Cardiac septum (tissue), 1 donor: ENCODE results near the gene SYS1. TPM values are rescaled to one million over a fixed set of nuclear protein-coding genes. Genes with fewer than 3 reads are reported as not detected.
"Not testable (repeated sequence)": the region's sequence is repeated elsewhere in the genome, so short reads cannot be mapped to it uniquely, and the experiment has no call there.

ENCODE experiments used
- DNase-seq: peaks from one replicate; pipeline ENCODE4 v3.0.0-alpha.2; 2020; ENCODE audit warnings: low spot score
- intact Hi-C: fragments of 100-400 bp; cut with DNase I; formaldehyde crosslinking; loops from one replicate; pipeline ENCODE4 v1.14.0; 2022
- total RNA-seq: library from RNA; stranded (reverse); fragmentation: NEBNext Ultra II Directional; extraction: Animal tissue kit (Norgen Biotek cat#: 25700); gene quantifications from one replicate; pipeline ENCODE4 v1.2.1, GENCODE V29; 2021
- donor health status: DM: no; HTN: no; CAD: no.

Gene SYS1
- total RNA-seq, 1 donor from 2014 or later, result 17.4 TPM

DNA sequence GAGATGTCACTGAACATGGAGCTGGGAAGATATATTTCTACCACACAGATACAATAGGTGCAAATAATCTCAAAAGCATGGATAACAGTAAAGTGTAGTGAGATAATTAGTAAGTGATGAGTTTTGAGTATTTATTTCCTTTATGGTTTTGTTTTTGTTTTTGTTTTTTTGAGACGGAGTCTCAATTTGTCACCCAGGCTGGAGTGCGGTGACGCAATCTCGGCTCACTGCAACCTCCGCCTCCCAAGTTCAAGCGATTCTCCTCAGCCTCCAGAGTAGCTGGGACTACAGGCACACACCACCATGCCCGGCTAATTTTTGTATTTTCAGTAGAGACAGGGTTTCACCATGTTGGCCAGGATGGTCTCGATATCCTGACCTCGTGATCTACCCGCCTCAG lies 12.2 kb upstream of the SYS1 start:
- intact Hi-C loops, DNase-seq: not testable (repeated sequence)

DNA sequence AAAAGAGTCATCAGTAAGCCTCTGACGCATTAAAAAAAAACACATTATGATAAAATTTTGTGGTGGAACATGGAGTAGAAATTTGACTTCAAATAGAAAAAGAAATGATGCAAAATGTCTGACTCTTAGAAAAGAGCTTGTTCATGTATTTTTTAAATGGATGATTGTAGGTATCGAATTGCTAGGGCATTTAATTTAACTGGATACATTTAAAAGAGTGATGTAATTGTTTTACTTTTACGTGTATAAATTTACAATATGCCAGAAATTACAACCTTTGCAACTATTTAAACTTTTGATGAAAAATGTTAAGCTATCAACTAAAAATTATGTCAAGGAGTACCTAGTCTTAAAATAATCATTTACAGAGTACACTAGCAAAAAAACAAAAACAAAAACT lies 10.2 kb upstream of the SYS1 start:
- intact Hi-C loops, result no loop called here
- DNase-seq, result no peak

DNA sequence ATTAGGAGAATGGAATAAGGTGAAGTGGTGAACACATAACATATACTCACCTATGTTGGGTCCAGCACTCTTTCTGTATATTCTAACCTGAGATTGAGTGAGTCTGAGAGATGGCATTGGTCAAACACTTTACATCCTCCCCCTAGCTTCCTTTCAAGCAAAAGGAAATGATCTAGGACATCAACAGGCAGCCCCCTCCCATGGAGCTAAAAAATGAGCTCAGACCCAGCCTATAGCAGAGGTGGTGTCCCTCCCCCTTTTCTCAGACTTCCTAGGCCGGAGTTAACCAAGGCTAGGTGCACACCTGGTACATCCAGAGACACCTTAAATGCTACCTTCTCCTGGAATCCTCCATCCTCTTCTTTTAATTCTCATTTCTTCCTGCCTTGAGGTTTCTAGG lies 9.2 kb upstream of the SYS1 start:
- intact Hi-C loops, result no loop called here
- DNase-seq, result peak; percentile 38

DNA sequence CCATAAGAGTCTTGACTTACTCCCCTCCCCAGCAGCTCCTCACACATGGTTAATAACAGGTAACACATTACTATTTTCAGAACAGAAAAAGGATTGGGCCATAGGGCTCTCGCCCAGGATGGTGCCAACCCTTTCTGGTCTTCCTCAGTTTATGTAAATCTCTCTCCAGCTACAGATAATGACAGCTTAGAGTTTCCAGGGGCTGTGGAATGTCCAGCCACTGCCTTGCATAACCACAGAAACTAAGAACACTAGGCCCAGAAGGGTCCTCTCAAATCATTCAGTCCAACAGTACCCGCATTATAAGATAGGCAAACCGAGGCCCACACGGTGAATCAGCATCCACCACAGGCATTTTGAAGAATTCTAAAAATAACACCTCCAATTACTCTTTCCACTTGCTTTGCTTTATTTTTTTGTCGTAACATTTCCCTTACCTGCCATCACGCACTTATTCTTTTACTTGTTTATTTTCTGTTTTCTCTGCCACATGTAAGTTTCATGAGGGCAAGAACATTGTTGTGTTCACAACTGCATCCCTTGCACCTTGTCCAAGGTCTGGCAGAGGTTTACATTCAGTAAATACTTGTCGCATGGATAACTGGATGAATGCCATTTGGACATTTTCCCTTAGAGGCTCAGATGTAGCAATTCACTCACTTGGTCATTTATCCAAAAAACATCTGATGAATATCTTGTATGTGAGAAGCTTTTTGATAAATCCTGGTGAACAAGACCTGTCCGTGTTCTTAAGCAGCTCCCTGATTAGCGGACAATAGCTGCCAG lies 8.3 kb upstream of the SYS1 start:
- intact Hi-C loops, result loop anchor here (5.0 kb wide), 1 partner anchor 53 kb away; the partner anchor contains the start of gene DBNDD2
- DNase-seq, result peak; percentile 49

DNA sequence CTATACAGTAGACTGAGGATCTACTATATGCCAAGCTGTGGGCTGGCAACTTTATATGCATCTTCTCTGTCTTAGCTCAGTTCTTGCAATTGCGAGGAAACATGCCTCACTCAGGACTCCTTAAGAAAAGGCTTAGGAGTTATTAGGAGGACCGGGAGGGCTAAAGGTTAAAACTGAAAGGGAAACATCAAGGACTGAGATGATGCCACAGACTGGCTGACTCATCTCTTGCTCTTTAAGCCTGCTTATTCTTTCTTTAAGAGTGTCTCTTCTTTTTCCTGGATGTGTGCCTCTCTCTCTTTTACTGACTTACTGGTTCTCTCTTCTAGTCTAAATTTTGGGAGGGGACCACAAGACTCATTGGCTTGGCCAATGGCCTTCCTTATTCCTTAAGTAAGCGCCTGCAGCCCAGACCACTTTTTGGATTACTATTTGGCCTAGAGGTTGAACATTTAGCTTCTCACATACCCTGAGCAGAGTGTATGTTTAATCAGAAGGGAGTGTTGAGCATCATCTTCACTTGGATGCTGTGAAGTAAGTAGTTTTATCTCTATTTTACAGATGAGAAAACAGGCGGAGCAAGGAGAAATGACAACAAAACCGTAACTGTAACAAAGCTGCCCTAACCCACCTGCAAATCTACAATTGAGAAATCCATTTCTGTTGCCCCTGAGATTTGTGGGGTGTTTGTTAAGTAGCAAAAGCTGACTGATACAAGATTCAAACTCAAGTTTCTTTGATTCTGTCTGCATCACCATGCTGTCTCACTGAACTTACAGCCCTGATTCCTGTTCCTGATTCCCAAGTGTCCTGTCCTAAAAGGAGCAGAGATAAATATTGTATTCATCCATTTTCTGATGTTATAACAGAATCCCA lies 7.5 kb upstream of the SYS1 start:
- intact Hi-C loops, result loop anchor here (5.0 kb wide), 1 partner anchor 52 kb away; the partner anchor contains the start of gene DBNDD2
- DNase-seq, result no peak

DNA sequence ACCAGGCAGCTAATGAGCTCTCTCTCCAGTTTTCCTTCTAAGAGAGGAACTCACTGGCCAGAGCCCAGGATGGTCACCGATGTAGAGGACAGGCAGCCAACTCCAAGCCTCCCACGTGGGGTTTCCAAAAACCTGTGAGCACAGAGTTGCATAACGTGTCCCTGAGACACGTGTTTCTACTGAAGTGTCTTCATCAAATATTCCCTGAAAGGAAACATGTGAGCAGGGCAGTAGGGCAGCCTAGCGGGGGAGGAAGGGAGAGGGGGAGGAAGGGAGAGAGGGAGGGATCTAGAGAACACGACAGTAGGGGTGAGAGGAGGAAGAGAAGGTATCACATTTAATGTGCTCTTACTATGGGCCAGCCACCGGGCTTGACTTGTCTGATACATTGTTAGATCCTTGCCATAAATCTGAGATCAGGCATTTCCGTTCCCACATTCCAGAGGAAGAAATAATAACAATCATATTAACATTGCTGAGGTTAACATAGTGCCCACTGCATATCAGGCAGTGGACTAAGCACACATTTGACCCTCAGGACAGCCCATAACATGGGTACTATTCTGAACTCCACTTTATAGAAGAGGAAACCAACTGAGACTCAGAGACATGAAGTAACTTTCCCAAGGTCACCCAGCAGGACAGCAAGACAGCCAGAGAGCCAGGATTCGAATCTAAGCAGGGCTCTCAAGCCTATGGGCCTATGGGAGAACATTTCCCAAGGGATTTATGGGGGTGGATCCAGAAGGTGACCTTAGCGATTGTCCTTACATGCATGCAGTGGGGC lies 4.5 kb upstream of the SYS1 start:
- peak; percentile 82 for DNase-seq
- intact Hi-C loops, result loop anchor here (1.0 to 5.0 kb wide), 2 partner anchors 16 to 49 kb away; partner anchors contain the start of gene DBNDD2

DNA sequence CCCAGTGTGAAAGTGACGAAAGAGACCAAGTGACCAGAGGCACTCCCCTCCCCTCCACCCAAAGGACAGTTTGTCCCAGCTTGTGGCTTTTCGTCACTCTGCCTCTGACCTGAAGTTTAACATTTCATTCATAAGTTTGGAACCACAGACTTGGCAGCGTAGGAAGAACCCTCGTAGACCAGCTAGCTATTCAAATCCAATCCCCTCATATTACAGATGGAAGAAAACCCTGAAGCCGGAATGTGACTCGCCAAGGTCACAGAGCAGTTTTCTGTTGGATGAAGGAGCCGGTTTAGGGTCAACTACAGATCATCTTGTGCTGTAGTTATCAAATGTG lies 3.9 kb upstream of the SYS1 start:
- intact Hi-C loops, result loop anchor here (5.0 kb wide), 1 partner anchor 48 kb away; the partner anchor contains the start of gene DBNDD2
- peak; percentile 74 for DNase-seq

DNA sequence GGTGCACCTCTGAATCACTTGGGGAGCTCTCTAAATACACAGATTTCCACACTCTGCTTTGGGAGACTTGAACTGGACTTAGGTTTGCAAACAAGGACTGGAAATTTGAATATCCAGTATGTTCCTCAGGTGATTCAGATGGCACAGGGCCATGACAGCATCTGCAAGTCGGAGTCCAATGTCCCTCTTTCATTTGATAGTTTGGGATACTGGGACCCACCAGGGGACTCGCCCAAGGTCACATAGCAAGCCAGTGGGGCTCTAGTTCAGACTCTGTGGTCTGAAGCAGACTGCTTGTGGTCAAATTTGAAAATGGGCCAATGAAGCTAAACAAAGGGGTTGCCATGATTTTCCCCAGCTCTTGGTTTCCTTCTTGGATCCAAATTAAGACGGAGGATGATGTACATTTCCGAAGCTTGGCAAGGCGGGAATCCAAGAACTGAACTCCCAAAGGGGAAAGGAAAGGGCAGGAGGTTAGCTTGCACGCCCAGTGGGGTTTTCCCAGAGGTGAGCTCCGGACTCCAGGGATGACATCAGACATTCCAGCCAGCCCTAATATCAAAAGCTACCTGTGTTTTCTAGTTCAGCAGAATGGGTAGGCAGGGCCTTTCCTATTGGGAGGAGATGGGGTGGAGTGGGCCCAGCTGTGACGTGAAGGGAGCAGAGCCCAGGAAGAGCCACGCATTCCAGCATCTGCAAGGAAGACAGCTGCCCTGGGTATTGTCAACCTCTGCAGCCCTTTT lies 3.4 kb upstream of the SYS1 start:
- intact Hi-C loops, result loop anchor here (5.0 kb wide), 1 partner anchor 48 kb away; the partner anchor contains the start of gene DBNDD2
- peak; percentile 60 for DNase-seq

DNA sequence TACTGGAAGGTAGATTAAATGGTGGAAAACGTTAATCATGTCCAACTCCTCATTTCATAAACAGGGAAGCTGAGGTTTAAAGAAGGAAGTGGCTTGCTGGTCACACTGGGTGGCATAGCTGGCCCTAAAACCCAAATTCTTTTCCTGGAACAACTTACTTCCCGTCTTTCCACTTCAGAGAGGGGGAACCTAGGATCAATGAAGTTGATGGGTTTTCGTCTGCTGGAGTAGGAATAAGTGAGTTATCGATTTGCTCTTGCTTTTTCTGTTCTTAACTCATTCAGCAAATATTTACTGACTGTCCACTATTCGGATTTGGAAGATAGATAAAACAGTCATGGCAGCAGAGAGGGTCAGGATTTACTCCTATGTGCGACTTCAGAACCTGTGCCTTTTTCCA lies 1.2 kb upstream of the SYS1 start:
- DNase-seq, result no peak
- intact Hi-C loops, result loop anchor here (2.0 kb wide), 1 partner anchor 75 kb away; no protein-coding TSS in a partner anchor

DNA sequence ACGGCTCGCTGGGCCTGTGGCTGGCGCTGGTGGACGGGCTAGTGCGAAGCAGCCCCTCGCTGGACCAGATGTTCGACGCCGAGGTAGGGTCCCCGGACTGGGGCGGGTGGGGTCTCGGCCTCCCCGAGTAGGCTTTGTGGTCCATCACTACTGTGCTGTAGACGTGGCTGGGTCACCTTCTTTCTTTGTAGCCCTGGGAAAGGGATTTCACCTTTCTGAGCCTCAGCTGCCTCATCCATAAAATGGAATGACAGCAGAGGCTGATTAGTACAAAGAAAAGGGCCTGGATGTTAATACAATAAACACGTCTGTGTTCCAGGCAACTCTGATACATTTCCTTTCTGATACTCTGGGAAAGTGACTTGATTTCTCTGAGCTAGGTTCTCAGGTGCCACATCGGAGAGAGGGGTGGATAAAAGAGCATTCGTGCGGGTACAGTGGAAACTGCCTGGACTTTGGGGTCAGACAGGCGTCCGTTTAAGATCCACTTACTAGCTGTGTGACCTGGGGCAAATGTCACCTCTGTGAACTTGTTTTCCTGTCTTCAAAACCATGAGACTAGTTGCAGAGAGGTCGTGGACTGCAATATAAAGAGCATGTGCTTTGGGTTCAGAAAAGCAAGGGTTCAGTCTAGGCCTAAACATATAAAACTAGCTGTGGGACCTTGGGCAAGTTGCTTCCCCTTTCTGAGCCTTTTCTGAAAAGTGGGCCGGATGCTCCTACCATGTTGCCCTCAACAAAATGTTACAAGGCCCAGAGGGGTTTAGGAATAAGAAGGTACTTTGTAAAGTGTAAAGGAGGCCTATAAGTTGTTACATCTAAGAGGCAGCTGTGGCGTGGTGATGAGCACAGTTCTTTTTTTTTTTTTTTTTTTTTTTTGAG lies 896 bp downstream of the SYS1 start:
- intact Hi-C loops, result loop anchor here (2.0 kb wide), 1 partner anchor 73 kb away; no protein-coding TSS in a partner anchor
- no peak for DNase-seq

DNA sequence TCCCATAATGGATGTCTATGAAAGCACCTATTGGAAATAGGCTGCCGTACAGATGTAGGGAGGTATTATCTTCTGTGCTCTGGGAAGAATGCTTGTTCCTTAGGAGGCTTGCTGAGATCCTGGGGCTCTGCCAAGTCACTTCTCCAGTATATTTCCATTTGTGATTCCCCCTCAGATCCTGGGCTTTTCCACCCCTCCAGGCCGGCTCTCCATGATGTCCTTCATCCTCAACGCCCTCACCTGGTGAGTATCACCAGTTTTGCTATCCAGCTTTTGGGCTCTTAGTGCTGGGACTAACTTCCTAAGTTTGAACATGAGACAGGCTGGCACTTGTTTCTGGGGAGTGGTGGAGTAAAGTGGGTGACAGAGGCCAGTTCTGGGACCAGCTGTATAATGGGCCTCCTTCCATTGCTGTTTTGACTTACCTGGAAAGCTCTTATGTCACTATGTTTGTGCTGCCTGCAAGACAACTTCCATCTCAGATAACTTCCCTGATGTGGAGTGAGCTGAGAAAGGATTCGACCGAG lies 2.6 kb downstream of the SYS1 start:
- DNase-seq, result no peak
- intact Hi-C loops, result no loop called here

DNA sequence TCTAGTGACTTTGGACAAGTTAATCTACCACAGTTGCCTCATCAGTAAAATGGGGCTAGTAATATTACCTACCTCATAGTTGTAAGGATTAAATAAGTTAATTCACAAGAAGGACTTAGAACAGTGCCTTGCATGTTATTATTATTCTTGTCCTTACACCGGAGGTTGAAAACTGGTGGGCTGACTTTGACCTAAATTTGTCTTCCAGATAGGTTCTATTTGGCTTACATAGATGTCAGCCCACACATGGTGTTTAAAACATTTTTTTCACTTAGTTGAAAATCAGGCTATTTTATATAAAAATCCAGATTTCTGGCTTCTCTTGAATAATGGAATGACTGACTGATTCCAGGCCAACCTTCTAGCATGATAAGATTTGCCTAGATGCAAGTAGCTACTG lies 3.2 kb downstream of the SYS1 start:
- DNase-seq, result no peak
- intact Hi-C loops, result loop anchor here (2.0 kb wide), 1 partner anchor 43 kb away; no protein-coding TSS in a partner anchor

DNA sequence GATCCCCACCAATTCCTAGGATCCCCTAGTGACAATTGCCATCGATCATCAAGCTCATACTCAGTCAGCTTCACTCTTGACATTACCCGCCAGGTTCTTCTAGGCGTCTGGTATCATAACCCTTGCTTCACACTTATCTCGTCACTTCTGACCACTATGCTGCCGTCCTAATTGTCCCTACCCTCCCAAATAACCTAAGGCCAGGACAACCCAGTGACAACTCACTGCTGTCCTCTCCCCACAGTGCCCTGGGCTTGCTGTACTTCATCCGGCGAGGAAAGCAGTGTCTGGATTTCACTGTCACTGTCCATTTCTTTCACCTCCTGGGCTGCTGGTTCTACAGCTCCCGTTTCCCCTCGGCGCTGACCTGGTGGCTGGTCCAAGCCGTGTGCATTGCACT lies 3.7 kb downstream of the SYS1 start:
- intact Hi-C loops, result loop anchor here (2.0 kb wide), 1 partner anchor 44 kb away; no protein-coding TSS in a partner anchor
- no peak for DNase-seq

DNA sequence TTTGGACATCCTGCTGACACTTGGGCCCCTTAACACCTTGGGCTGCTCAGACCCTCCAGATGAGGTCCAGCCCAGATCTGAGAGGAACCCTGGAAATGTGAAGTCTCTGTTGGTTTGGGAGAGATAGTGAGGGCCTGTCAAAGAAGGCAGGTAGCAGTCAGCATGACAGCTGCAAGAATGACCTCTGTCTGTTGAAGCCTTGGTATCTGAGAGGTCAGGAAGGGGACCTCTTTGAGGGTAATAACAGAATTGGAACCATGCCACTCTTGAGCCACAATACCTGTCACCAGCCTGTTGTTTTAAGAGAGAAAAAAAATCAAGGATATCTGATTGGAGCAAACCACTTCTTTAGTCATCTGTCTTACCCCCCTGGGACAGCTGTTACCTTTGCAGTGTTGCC lies 4.2 kb downstream of the SYS1 start:
- DNase-seq, result no peak
- intact Hi-C loops, result loop anchor here (2.0 kb wide), 1 partner anchor 44 kb away; no protein-coding TSS in a partner anchor

DNA sequence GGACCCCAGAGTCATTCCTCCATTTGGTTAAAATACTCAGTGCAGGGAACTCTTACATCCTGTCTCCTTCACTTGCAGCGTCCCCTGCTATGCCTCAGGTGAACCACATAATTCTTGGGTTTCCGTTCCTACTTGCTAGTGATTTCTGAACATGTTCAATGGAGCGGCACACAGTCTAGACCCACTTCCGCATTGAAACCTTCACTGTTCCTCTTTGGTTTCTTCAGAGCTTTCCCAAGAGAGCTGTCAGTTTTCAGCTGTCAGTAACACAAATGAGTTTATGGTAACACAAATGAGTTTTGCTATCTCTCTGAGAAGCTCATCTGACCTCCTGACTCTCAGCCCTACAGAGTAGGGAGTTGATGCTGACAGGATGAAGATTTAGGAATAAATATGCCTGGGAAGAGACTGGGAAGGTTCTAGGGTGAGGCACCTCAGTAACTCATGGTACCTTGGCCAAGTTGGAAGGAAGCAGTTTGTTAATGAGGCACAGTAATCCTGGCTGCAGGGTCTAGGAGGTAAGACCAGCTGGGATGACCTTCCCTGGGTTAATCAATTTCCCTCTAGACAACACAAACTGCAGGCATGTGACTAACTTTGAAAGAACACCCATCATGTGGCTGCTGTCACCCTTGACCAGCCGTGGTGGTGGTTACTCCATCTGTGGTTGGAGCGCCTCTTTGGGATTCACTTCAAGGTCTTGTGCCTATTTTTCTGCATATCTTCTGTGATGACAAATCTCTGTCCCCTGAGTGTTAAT lies 5.4 kb downstream of the SYS1 start:
- intact Hi-C loops, result no loop called here
- DNase-seq, result no peak

DNA sequence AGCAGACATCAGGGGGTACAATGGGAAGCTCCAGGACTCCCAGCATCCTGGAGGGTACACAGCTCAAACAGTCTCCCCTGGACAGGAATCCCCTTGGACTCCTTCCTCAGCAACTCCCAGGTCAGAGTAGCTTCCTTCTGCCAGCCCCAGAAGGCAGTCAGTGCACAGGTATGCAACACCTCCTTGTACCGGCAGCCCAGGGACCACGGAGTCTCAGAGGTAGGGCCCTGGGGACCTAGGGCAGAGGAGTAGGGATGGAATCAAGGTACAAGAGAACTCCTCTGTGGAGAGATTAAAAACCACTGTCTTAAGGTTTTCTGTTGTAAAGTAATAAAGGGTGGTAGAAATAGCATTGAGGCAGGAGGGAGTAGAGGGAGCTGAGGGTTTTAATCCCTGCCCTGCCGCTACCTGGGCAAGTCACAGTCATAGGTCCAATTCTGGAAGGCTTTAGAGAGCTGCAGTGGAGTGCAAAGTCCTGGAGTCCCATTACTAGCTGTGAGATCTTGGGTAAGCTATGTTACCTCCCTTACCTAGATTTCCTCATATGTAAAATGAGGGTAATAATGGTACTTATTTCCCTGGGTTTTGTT lies 7.7 kb downstream of the SYS1 start:
- intact Hi-C loops, result loop anchor here (5.0 kb wide), 1 partner anchor 37 kb away; the partner anchor contains the start of gene DBNDD2

More for the DNA sequence above, 7.7 kb downstream of the SYS1 start:
- DNase-seq, result no peak
